ENCODE data around the gene SLC34A2.

Gene SLC34A2

DNA sequence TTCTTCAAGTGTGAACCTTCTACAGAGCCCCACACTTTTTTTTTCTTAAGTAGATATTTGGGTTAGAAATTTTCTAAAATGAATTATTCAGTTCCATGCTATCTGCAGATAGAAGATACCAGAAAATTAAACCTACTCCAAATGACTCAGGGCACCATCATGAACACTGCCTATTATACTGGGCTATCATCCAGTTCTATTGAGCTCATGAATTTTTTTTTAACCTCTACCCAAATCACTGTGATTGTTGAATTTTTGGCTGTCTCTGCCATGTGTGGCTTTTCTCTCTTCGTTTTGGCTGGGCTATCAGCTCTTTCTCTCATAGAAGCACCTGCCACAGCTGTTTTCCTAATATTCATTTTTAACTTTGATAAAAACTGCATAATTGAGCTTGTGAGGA lies 31.0 kb upstream of the SLC34A2 start:
- Histone ChIP-seq H3K4me3 (no peak overlapping the region), H3K27ac (no peak overlapping the region)
- DNase-seq (ENCODE audit: low spot score): no peak
- TF ChIP-seq, protein P1, sequence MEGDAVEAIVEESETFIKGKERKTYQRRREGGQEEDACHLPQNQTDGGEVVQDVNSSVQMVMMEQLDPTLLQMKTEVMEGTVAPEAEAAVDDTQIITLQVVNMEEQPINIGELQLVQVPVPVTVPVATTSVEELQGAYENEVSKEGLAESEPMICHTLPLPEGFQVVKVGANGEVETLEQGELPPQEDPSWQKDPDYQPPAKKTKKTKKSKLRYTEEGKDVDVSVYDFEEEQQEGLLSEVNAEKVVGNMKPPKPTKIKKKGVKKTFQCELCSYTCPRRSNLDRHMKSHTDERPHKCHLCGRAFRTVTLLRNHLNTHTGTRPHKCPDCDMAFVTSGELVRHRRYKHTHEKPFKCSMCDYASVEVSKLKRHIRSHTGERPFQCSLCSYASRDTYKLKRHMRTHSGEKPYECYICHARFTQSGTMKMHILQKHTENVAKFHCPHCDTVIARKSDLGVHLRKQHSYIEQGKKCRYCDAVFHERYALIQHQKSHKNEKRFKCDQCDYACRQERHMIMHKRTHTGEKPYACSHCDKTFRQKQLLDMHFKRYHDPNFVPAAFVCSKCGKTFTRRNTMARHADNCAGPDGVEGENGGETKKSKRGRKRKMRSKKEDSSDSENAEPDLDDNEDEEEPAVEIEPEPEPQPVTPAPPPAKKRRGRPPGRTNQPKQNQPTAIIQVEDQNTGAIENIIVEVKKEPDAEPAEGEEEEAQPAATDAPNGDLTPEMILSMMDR (IDR thresholded peaks at IDR 0.05): no peak

GRCh38 chr4:25628451-25628850 lies 27.2 kb upstream of the SLC34A2 start:
- TF ChIP-seq, protein P1 (IDR thresholded peaks at IDR 0.05): no peak
- H3K4me3 ChIP-seq: no peak overlapping the region
- DNase-seq (ENCODE audit: low spot score): no peak
- H3K27ac ChIP-seq: no peak overlapping the region

DNA sequence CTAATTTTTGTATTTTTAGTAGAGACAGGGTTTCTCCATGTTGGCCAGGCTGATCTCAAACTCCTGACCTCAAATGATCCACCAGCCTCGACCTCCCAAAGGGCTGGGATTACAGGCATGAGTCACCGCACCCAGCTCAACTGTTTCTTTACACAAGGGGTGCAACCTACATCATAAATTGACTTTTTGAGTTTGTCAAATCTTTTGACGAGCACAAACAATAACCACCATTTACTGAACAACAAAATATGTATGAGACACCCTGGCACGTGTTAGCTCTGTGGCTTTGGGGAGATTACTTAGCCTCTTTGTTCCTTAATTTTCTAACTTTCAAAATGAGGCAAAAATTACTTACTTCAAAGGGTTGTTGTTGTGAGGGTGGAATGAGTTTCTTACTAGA lies 23.5 kb upstream of the SLC34A2 start:
- TF ChIP-seq, protein P1 (IDR thresholded peaks at IDR 0.05): no peak
- DNase-seq (ENCODE audit: low spot score): no peak
- no peak overlapping the region for H3K4me3 ChIP-seq
- no peak overlapping the region for H3K27ac ChIP-seq

DNA sequence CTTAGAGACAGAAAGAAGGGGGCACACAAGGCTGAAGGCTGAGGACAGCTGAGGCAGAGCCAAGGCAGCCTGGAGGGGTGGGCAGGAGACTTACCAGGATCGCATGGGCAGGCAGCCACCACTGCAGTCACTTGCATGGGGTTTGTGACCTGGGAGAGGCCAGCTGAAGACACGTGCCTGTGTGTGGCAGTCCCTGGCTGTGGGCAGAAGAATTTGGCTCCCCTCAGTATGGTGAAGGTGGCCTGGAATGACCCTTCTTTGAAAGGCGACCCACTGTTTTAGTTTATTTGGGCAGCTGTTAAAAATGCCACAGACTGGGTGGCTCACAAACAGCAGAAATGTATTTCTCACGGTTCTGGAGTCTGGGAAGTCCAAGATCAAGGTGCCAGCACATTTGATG lies 22.1 kb upstream of the SLC34A2 start:
- no peak overlapping the region for H3K4me3 ChIP-seq
- H3K27ac ChIP-seq: no peak overlapping the region
- TF ChIP-seq, protein P1 (IDR thresholded peaks at IDR 0.05): no peak
- no peak for DNase-seq (ENCODE audit: low spot score)

- H3K27ac ChIP-seq: no peak overlapping the region
- TF ChIP-seq, protein P1 (IDR thresholded peaks at IDR 0.05): no peak
- no peak overlapping the region for H3K4me3 ChIP-seq
- DNase-seq (ENCODE audit: low spot score): no peak
Measured at GRCh38 chr4:25635501-25635900, 20.1 kb upstream of the SLC34A2 start.

- TF ChIP-seq, protein P1 (IDR thresholded peaks at IDR 0.05): no peak
- Histone ChIP-seq H3K27ac (no peak overlapping the region), H3K4me3 (no peak overlapping the region)
- no peak for DNase-seq (ENCODE audit: low spot score)
Measured at GRCh38 chr4:25637581-25638220, 17.9 kb upstream of the SLC34A2 start.

- TF ChIP-seq, protein P1 (IDR thresholded peaks at IDR 0.05): no peak
- H3K27ac ChIP-seq: no peak overlapping the region
- no peak for DNase-seq (ENCODE audit: low spot score)
- no peak overlapping the region for H3K4me3 ChIP-seq
Measured at GRCh38 chr4:25638221-25638601, 17.4 kb upstream of the SLC34A2 start.

All from coronary artery (tissue), 2 donors.